IMR-90 (cell line): ENCODE data around the gene SLC35B2. TPM values are rescaled to one million over a fixed set of nuclear protein-coding genes. Genes with fewer than 3 reads are reported as not detected.

Experiments used
- ATAC-seq: fragments of 200-7000 bp; cut with Tn5 transposase; 2 replicates; pipeline ENCODE4 v1.9.1; 2020; ENCODE audit warnings: low read depth, mild to moderate bottlenecking, moderate library complexity
- BruUV-seq: library from RNA; stranded (reverse); fragments of 400-500 nt; replicated peaks from 2 replicates; lab custom pipeline; 2021; lab: Mats Ljungman, UMichigan
- CTCF ChIA-PET: fragments of 300-600 bp; formaldehyde crosslinking; extraction: SDS; loops from one replicate; lab custom pipeline; 2021; ENCODE audit warnings: antibody characterized with exemption; lab: Yijun Ruan, JAX
- POLR2A ChIA-PET: fragments of 300-600 bp; sonication (Branson Sonifier 250); formaldehyde crosslinking; loops from one replicate; lab custom pipeline; 2022; ENCODE audit warnings: antibody characterized with exemption; ENCODE audit not compliant: unreplicated experiment; lab: Charles Lee
- DNase-seq: peaks from one replicate; pipeline ENCODE4 v3.0.0; 2013
- H2AFZ ChIP-seq: replicated peaks from 2 replicates; pipeline ENCODE3; 2013; ENCODE audit warnings: low read length, mild to moderate bottlenecking; ENCODE audit not compliant: poor library complexity
- H2AK5ac ChIP-seq: 2 replicates; pipeline ENCODE4 v1.6.1; 2013; ENCODE audit warnings: low read depth, low read length, inconsistent platforms
- H2AK9ac ChIP-seq: replicated peaks from 2 replicates; pipeline ENCODE3; 2013; ENCODE audit warnings: mild to moderate bottlenecking, low read depth, low read length, moderate library complexity; ENCODE audit not compliant: poor library complexity
- H2BK120ac ChIP-seq: 2 replicates; pipeline ENCODE4 v1.6.1; 2013; ENCODE audit warnings: low read depth, low read length, inconsistent platforms
- H2BK15ac ChIP-seq: 3 replicates; pipeline ENCODE4 v1.6.1; 2013; ENCODE audit warnings: low read depth, low read length, inconsistent platforms
- H2BK20ac ChIP-seq: 2 replicates; pipeline ENCODE4 v1.6.1; 2013; ENCODE audit warnings: low read depth, mild to moderate bottlenecking, inconsistent platforms, low read length, moderate library complexity
- H2BK5ac ChIP-seq: 2 replicates; pipeline ENCODE4 v1.6.1; 2013; ENCODE audit warnings: mild to moderate bottlenecking, low read depth, low read length, inconsistent platforms; ENCODE audit not compliant: poor library complexity, severe bottlenecking
- H3K14ac ChIP-seq: replicated peaks from 2 replicates; pipeline ENCODE4 v1.6.1; 2013; ENCODE audit warnings: low read depth, low read length, inconsistent platforms
- H3K18ac ChIP-seq: 2 replicates; pipeline ENCODE4 v1.6.1; 2013; ENCODE audit warnings: low read depth, low read length, control low read depth
- H3K23ac ChIP-seq: 2 replicates; pipeline ENCODE4 v1.6.1; 2013; ENCODE audit warnings: low read depth, low read length, inconsistent platforms
- H3K27ac ChIP-seq: 2 replicates; pipeline ENCODE4 v1.5.1; 2013; ENCODE audit warnings: mild to moderate bottlenecking, control low read depth, low read length; ENCODE audit not compliant: insufficient read depth
- H3K27me3 ChIP-seq: 2 replicates; pipeline ENCODE4 v1.6.1; 2013; ENCODE audit warnings: low read length; ENCODE audit not compliant: control insufficient read depth, insufficient read depth
- H3K36me3 ChIP-seq: 2 replicates; pipeline ENCODE4 v1.6.1; 2013; ENCODE audit warnings: low read length, mixed read lengths; ENCODE audit not compliant: control insufficient read depth, insufficient read depth
- H3K4ac ChIP-seq: 2 replicates; pipeline ENCODE4 v1.6.1; 2013; ENCODE audit warnings: low read depth, low read length, inconsistent platforms
- H3K4me1 ChIP-seq: 2 replicates; pipeline ENCODE4 v1.6.1; 2013; ENCODE audit warnings: low read length, mixed read lengths; ENCODE audit not compliant: control insufficient read depth, insufficient read depth
- H3K4me2 ChIP-seq: 2 replicates; pipeline ENCODE4 v1.6.1; 2013; ENCODE audit warnings: low read depth, mild to moderate bottlenecking, control low read depth, low read length, moderate library complexity
- H3K4me3 ChIP-seq: 2 replicates; pipeline ENCODE4 v1.5.1; 2013; ENCODE audit warnings: low read depth, mild to moderate bottlenecking, control low read depth, low read length, moderate library complexity; ENCODE audit not compliant: insufficient read depth
- H3K56ac ChIP-seq: 2 replicates; pipeline ENCODE4 v1.6.1; 2013; ENCODE audit warnings: low read length, inconsistent platforms; ENCODE audit not compliant: insufficient read depth; ENCODE audit errors: extremely low read depth
- H3K79me1 ChIP-seq, 2 experiments: 2 replicates each; pipeline ENCODE4 v1.6.1; 2013; ENCODE audit warnings: low read length in 2 of 2, inconsistent platforms in 1 of 2, low read depth in 1 of 2
- H3K9ac ChIP-seq: 2 replicates; pipeline ENCODE4 v1.6.1; 2013; ENCODE audit warnings: low read depth, low read length, control low read depth
- H3K9me1 ChIP-seq: 2 replicates; pipeline ENCODE4 v1.6.1; 2013; ENCODE audit warnings: low read length, inconsistent platforms; ENCODE audit not compliant: insufficient read depth
- H3K9me3 ChIP-seq: 2 replicates; pipeline ENCODE4 v1.6.1; 2013; ENCODE audit warnings: low read length; ENCODE audit not compliant: control insufficient read depth, insufficient read depth
- H4K20me1 ChIP-seq: 2 replicates; pipeline ENCODE4 v1.6.1; 2013; ENCODE audit warnings: low read length, inconsistent platforms; ENCODE audit not compliant: insufficient read depth
- H4K5ac ChIP-seq: 2 replicates; pipeline ENCODE4 v1.6.1; 2013; ENCODE audit warnings: mild to moderate bottlenecking, low read depth, low read length, control low read depth
- H4K8ac ChIP-seq, 2 experiments: 2 replicates each; pipeline ENCODE4 v1.6.1; 2013; ENCODE audit warnings: low read depth in 2 of 2, low read length in 2 of 2, control low read depth in 1 of 2, inconsistent platforms in 1 of 2
- H4K91ac ChIP-seq: 2 replicates; pipeline ENCODE4 v1.6.1; 2013; ENCODE audit warnings: low read depth, low read length, inconsistent platforms; ENCODE audit not compliant: insufficient read depth
- BHLHE40 ChIP-seq: fragments of 150-350 bp; IDR thresholded peaks from 2 replicates; pipeline ENCODE4 v1.6.1; 2016; ENCODE audit warnings: mild to moderate bottlenecking, low read depth, low read length
- CEBPB ChIP-seq: IDR thresholded peaks from 2 replicates; pipeline ENCODE4 v1.6.1; 2012; ENCODE audit warnings: low read depth, low read length, improper control_type of control experiment
- ELK1 ChIP-seq: fragments of 150-350 bp; IDR thresholded peaks from 2 replicates; pipeline ENCODE4 v1.6.1; 2016; ENCODE audit warnings: low read depth, mild to moderate bottlenecking, low read length, moderate library complexity, borderline replicate concordance
- MAFK ChIP-seq: IDR thresholded peaks from 2 replicates; pipeline ENCODE4 v1.6.1; 2012; ENCODE audit warnings: low read depth, low read length, improper control_type of control experiment
- NFE2L2 ChIP-seq: fragments of 150-350 bp; IDR thresholded peaks from 2 replicates; pipeline ENCODE4 v1.6.1; 2016; ENCODE audit warnings: low read depth, mild to moderate bottlenecking, low read length
- RAD21 ChIP-seq: IDR thresholded peaks from 2 replicates; pipeline ENCODE4 v1.6.1; 2012; ENCODE audit warnings: low read length, improper control_type of control experiment
- RCOR1 ChIP-seq: IDR thresholded peaks from 2 replicates; pipeline ENCODE4 v1.6.1; 2012; ENCODE audit warnings: mild to moderate bottlenecking, low read length, improper control_type of control experiment; ENCODE audit not compliant: insufficient replicate concordance
- SMC3 ChIP-seq: fragments of 150-350 bp; IDR thresholded peaks from 2 replicates; pipeline ENCODE4 v1.6.1; 2016; ENCODE audit warnings: low read depth, mild to moderate bottlenecking, antibody characterized with exemption, low read length, moderate library complexity
- WGBS, 2 experiments: methylation state at CpG; one replicate each; pipeline versions ENCODE4 v1.1.5 to v1.1.7; 2013; ENCODE audit warnings: missing lambda C conversion rate in 2 of 2; ENCODE audit not compliant: insufficient read length in 1 of 2; ENCODE audit errors: extremely low coverage in 2 of 2; 5-methylcytosine and 5-hydroxymethylcytosine counted together
- dilution Hi-C: fragments of 300-500 bp; cut with HindIII; formaldehyde crosslinking; loops from one replicate; pipeline ENCODE4 v1.14.3; 2018; ENCODE audit warnings: low sequenced_read_pairs; ENCODE audit not compliant: unreplicated experiment
- in situ Hi-C: fragments of 300-500 bp; cut with MboI; formaldehyde crosslinking; loops from 3 replicates; pipeline ENCODE4 v1.14.3; 2019; ENCODE audit warnings: low sequenced_read_pairs, inconsistent platforms, mixed read lengths
- intact Hi-C: fragments of 100-400 bp; cut with micrococcal nuclease; formaldehyde crosslinking; loops from 2 replicates; pipeline ENCODE4 v1.10.0; 2022
- polyA plus RNA-seq, 3 experiments: library from polyadenylated mRNA; depleted of rRNA; stranded (reverse); fragments of >200 nt; gene quantifications; 2 replicates each; pipeline ENCODE4 v1.2.3, GENCODE V29; 2012; ENCODE audit warnings: low replicate concordance in 1 of 3
- total RNA-seq: library from RNA; depleted of rRNA; stranded (reverse); fragments of >200 nt; gene quantifications from 2 replicates; pipeline ENCODE4 v1.2.3, GENCODE V29; 2012
- TF ChIP-seq, protein P1 (sequence below): conservative IDR thresholded peaks from 2 replicates; pipeline ENCODE4 v1.5.1; 2012; ENCODE audit warnings: mild to moderate bottlenecking, low read depth, low read length, improper control_type of control experiment

The SLC35B2 gene
- total and polyA plus RNA-seq, 2 of the 4 experiments (the other 2 are of a cell fraction): 51.4 to 89.9 TPM

DNA sequence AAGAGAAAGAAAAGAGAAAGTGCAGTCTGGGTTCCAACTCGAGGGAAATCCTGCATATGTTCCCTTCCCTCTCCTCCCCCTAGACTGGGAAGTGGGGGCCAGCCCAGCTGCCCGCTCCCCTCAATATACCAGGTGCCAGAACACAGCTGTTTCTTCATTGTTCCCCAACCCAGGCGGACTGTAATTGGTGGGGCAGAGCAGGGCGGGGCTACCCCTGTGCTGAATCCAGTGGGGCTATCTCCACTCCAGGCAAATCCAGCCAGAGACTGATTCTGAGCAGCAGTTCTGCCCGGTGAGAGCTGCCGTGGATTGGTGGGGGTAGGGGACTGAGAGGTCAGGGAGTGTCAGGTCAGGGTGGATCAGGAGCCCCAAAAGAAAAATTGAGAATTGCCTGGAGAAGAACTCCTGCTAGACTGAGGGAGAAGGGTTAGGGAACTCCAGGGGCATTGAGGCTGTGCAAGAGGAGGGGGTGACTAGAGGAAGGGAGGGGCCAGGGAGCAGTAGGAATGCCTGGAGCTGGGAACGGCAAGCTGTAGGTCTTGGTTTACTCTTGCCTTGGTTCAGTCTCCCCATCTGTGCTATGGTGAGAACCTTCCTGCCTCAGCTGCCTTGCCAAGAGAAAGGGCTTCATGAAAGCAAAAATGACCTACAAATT, 40.5 kb downstream of the SLC35B2 start, which contains the start of gene MYMX:
Gene MYMX (plus strand): TSS at position 250 of the 655 bp plus-strand sequence. CDS start 546 bp downstream, outside the sequence.
- no peak within 1 kb of the TSS for H3K23ac ChIP-seq
- intact Hi-C loops: no loop called here
- H2BK120ac ChIP-seq: no peak within 1 kb of the TSS
- no peak within 1 kb of the TSS for H2BK5ac ChIP-seq
- H3K14ac ChIP-seq: no peak within 1 kb of the TSS
- H3K56ac ChIP-seq: no peak within 1 kb of the TSS
- no peak for TF ChIP-seq NFE2L2
- no peak for TF ChIP-seq CEBPB
- no peak for TF ChIP-seq BHLHE40
- TF ChIP-seq RAD21: no peak
- no peak for TF ChIP-seq SMC3
- TF ChIP-seq RCOR1: no peak
- TF ChIP-seq ELK1: no peak
- TF ChIP-seq, protein P1, sequence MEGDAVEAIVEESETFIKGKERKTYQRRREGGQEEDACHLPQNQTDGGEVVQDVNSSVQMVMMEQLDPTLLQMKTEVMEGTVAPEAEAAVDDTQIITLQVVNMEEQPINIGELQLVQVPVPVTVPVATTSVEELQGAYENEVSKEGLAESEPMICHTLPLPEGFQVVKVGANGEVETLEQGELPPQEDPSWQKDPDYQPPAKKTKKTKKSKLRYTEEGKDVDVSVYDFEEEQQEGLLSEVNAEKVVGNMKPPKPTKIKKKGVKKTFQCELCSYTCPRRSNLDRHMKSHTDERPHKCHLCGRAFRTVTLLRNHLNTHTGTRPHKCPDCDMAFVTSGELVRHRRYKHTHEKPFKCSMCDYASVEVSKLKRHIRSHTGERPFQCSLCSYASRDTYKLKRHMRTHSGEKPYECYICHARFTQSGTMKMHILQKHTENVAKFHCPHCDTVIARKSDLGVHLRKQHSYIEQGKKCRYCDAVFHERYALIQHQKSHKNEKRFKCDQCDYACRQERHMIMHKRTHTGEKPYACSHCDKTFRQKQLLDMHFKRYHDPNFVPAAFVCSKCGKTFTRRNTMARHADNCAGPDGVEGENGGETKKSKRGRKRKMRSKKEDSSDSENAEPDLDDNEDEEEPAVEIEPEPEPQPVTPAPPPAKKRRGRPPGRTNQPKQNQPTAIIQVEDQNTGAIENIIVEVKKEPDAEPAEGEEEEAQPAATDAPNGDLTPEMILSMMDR: no peak
- no peak for TF ChIP-seq MAFK
- peaks cover 4% of the 10 kb centered on the region; the same call in 1 of the 2 replicates for H3K9me1 ChIP-seq
- ATAC-seq: no peak
- no peak within 1 kb of the TSS for H4K5ac ChIP-seq
- H3K4me3 ChIP-seq: no peak within 1 kb of the TSS
- H2AK5ac ChIP-seq: no peak within 1 kb of the TSS
- peaks cover 6% of the 10 kb centered on the region for H3K4me1 ChIP-seq
- no peak within 1 kb of the TSS for H3K4ac ChIP-seq
- peak within 1 kb of the TSS; percentile 28 for H2AK9ac ChIP-seq
- no peak for DNase-seq
- no peak within 1 kb of the TSS for H2BK15ac ChIP-seq
- no peak within 1 kb of the TSS for H4K8ac ChIP-seq
- no TSS peak for BruUV-seq
- no peaks in the 10 kb centered on the region for H3K79me1 ChIP-seq
- in situ Hi-C loops: no loop called here
- H4K91ac ChIP-seq: no peak within 1 kb of the TSS
- no peak within 1 kb of the TSS for H3K9ac ChIP-seq
- H3K27me3 ChIP-seq: peaks cover 18% of the 10 kb centered on the region
- peak within 1 kb of the TSS; percentile 51 for H2AFZ ChIP-seq
- no peak within 1 kb of the TSS for H3K4me2 ChIP-seq
- 0% methylated on average over 1 of the region's 7 CpGs; no CpG with 5 or more reads in 1 of the 2 experiments for WGBS, 2 experiments
- H3K18ac ChIP-seq: no peak within 1 kb of the TSS
- no peak within 1 kb of the TSS for H2BK20ac ChIP-seq
- ChIA-PET POLR2A (no interaction called here), CTCF (interaction anchor here (0.7 kb wide), 1 partner anchor 31 kb away, joined by 9 read pairs; no protein-coding TSS in a partner anchor)
- no peaks in the 10 kb centered on the region for H3K36me3 ChIP-seq
- H3K9me3 ChIP-seq: no peaks in the 10 kb centered on the region
- dilution Hi-C loops: no loop called here
- no peaks in the 10 kb centered on the region for H4K20me1 ChIP-seq
- H3K27ac ChIP-seq: no peak within 1 kb of the TSS
